HepG2 (cell line): ENCODE data around the gene AUH. TPM values are rescaled to one million over a fixed set of nuclear protein-coding genes. Genes with fewer than 3 reads are reported as not detected.

Source experiments
- ATAC-seq: fragments of 200-7000 bp; cut with Tn5 transposase; 3 replicates; pipeline ENCODE4 v1.9.1; 2020; ENCODE audit warnings: mild to moderate bottlenecking, moderate library complexity
- BruUV-seq: library from RNA; stranded (reverse); fragments of 400-500 nt; replicated peaks from 2 replicates; lab custom pipeline; 2021; lab: Mats Ljungman, UMichigan
- CTCF ChIA-PET: fragments of 300-600 bp; formaldehyde crosslinking; extraction: SDS; loops from one replicate; lab custom pipeline; 2021; ENCODE audit warnings: low total read pairs, inconsistent platforms, low intra/inter-chr PET ratio; lab: Yijun Ruan, JAX
- POLR2A ChIA-PET: fragments of 350-600 bp; sonication (Branson Sonifier 250); formaldehyde crosslinking; loops from one replicate; lab custom pipeline; 2020; ENCODE audit warnings: antibody characterized with exemption, inconsistent platforms; lab: Yijun Ruan, JAX
- DNase-seq: peaks from one replicate; pipeline ENCODE4 v3.0.0-alpha.2; 2015; ENCODE audit warnings: low spot score
- FAIRE-seq: peaks from 3 replicates; lab custom pipeline; 2011; peaks lifted over from hg19 to GRCh38; lab: Jason Lieb, UNC
- H2AFZ ChIP-seq: one replicate; pipeline ENCODE4 v1.6.1; 2011; ENCODE audit warnings: low read length, inconsistent platforms
- H3K27ac ChIP-seq: fragments of 300-600 bp; 3 replicates; pipeline ENCODE4 v1.8.0; 2011; ENCODE audit warnings: mixed run types, mild to moderate bottlenecking, mixed read lengths, low read length, inconsistent platforms; ENCODE audit not compliant: insufficient read depth; ENCODE audit errors: extremely low read length
- H3K27me3 ChIP-seq, 2 experiments: fragments of 200-600 bp in 1 of 2; 2 replicates in 1 of 2; 3 replicates in 1 of 2; pipeline versions ENCODE4 v1.6.0 to v1.8.0; 2011; ENCODE audit warnings: low read length in 2 of 2, mild to moderate bottlenecking in 2 of 2, moderate library complexity in 2 of 2, inconsistent platforms in 1 of 2; ENCODE audit not compliant: insufficient read depth in 2 of 2, control insufficient read depth in 1 of 2
- H3K36me3 ChIP-seq, 2 experiments: fragments of 200-600 bp in 1 of 2; replicated peaks in 1 of 2; 2 replicates in 1 of 2; 3 replicates in 1 of 2; pipeline versions ENCODE4 v1.5.1 to v1.8.0; 2011; ENCODE audit warnings: low read length in 2 of 2, inconsistent platforms in 1 of 2; ENCODE audit not compliant: insufficient read depth in 2 of 2, control insufficient read depth in 1 of 2
- H3K4me1 ChIP-seq: 2 replicates; pipeline ENCODE4 v1.5.1; 2012; ENCODE audit warnings: low read length, inconsistent platforms; ENCODE audit not compliant: insufficient read depth
- H3K4me2 ChIP-seq: 2 replicates; pipeline ENCODE4 v1.6.0; 2011; ENCODE audit warnings: low read depth, low read length, inconsistent platforms
- H3K4me3 ChIP-seq, 3 experiments: fragments of 200-600 bp in 1 of 3; sonication (generic), shearing (Covaris generic) in 1 of 3; replicated peaks in 1 of 3; 2 replicates each; pipeline ENCODE4 v1.5.1; 2011 to 2016; ENCODE audit warnings: low read length in 3 of 3, inconsistent platforms in 2 of 3, low read depth in 2 of 3, mild to moderate bottlenecking in 2 of 3, control low read depth in 1 of 3, mixed read lengths in 1 of 3; ENCODE audit not compliant: insufficient read depth in 1 of 3
- H3K79me2 ChIP-seq: one replicate; pipeline ENCODE4 v1.6.1; 2011; ENCODE audit warnings: low read length, inconsistent platforms; ENCODE audit not compliant: insufficient read depth
- H3K9ac ChIP-seq: 2 replicates; pipeline ENCODE4 v1.6.0; 2011; ENCODE audit warnings: mild to moderate bottlenecking, low read depth, low read length, inconsistent platforms; ENCODE audit not compliant: insufficient read depth
- H3K9me3 ChIP-seq: 2 replicates; pipeline ENCODE4 v1.5.1; 2012; ENCODE audit warnings: mild to moderate bottlenecking, low read length
- H4K20me1 ChIP-seq: 2 replicates; pipeline ENCODE4 v1.6.0; 2011; ENCODE audit warnings: inconsistent platforms, mild to moderate bottlenecking, low read length, moderate library complexity; ENCODE audit not compliant: insufficient read depth
- ARNT2 ChIP-seq: sonication (generic); formaldehyde crosslinking; IDR thresholded peaks from 2 replicates; pipeline ENCODE4 v1.8.0; 2022; ENCODE audit warnings: mild to moderate bottlenecking, low read depth, missing genetic modification reagents, moderate library complexity
- FOSL2 ChIP-seq: sonication (generic); formaldehyde crosslinking; IDR thresholded peaks from 2 replicates; pipeline ENCODE4 v1.4.0; 2020; ENCODE audit warnings: missing genetic modification reagents
- GABPA ChIP-seq, 2 experiments: IDR thresholded peaks; 2 replicates each; pipeline ENCODE4 v1.6.1; 2011 to 2016; ENCODE audit warnings: low read depth in 2 of 2, low read length in 1 of 2, missing biosample characterization in 1 of 2, missing genetic modification characterization in 1 of 2
- HIVEP1 ChIP-seq: sonication (generic); formaldehyde crosslinking; IDR thresholded peaks from 2 replicates; pipeline ENCODE4 v1.4.0; 2020; ENCODE audit warnings: mild to moderate bottlenecking, missing genetic modification reagents
- HOXD1 ChIP-seq: sonication (generic); formaldehyde crosslinking; IDR thresholded peaks from 2 replicates; pipeline ENCODE4 v1.5.0; 2020; ENCODE audit warnings: missing genetic modification reagents
- KLF11 ChIP-seq: IDR thresholded peaks from 2 replicates; pipeline ENCODE4 v1.6.1; 2016; ENCODE audit warnings: missing compliant biosample characterization
- LCORL ChIP-seq, 2 experiments: fragments of 450-650 bp in 1 of 2; sonication (generic) in 1 of 2; formaldehyde crosslinking in 1 of 2; IDR thresholded peaks; 2 replicates each; pipeline versions ENCODE4 v1.5.0 to v1.6.1; 2017 to 2020; ENCODE audit warnings: antibody characterized with exemption in 1 of 2, missing genetic modification reagents in 1 of 2
- MLXIP ChIP-seq: sonication (generic); formaldehyde crosslinking; IDR thresholded peaks from 2 replicates; pipeline ENCODE4 v1.9.0; 2021; ENCODE audit warnings: missing genetic modification reagents, borderline replicate concordance
- POGK ChIP-seq: sonication (generic); formaldehyde crosslinking; conservative IDR thresholded peaks from 2 replicates; pipeline ENCODE4 v1.8.0; 2022; ENCODE audit warnings: mild to moderate bottlenecking, moderate library complexity, missing genetic modification reagents
- SAP130 ChIP-seq: IDR thresholded peaks from 2 replicates; pipeline ENCODE4 v1.6.1; 2016; ENCODE audit warnings: low read depth
- SP1 ChIP-seq, 2 experiments: fragments of 450-650 bp in 1 of 2; sonication (generic) in 1 of 2; formaldehyde crosslinking in 1 of 2; IDR thresholded peaks; 2 replicates each; pipeline versions ENCODE4 v1.4.0 to v1.6.1; 2016 to 2020; ENCODE audit warnings: missing genetic modification reagents in 1 of 2
- TEF ChIP-seq: sonication (generic); formaldehyde crosslinking; IDR thresholded peaks from 2 replicates; pipeline ENCODE4 v1.5.0; 2020; ENCODE audit warnings: missing genetic modification reagents
- ZMYM4 ChIP-seq: sonication (generic); formaldehyde crosslinking; IDR thresholded peaks from 2 replicates; pipeline ENCODE4 v1.8.1; 2023; ENCODE audit warnings: mild to moderate bottlenecking, missing genetic modification reagents
- ZNF263 ChIP-seq: sonication (generic); formaldehyde crosslinking; IDR thresholded peaks from 2 replicates; pipeline ENCODE4 v1.4.0; 2020; ENCODE audit warnings: missing genetic modification reagents
- WGBS: methylation state at CpG from one replicate; pipeline ENCODE4 v1.1.6; 2017; ENCODE audit warnings: low lambda C conversion rate; 5-methylcytosine and 5-hydroxymethylcytosine counted together
- in situ Hi-C: cut with HindIII; loops from 2 replicates; pipeline ENCODE4 v1.10.0; 2017; ENCODE audit warnings: low pct_unique_long_range_greater_than_20kb; ENCODE audit not compliant: extremely low pct_ligation_motif_present
- intact Hi-C: fragments of 100-400 bp; cut with micrococcal nuclease; formaldehyde crosslinking; loops from one replicate; pipeline ENCODE4 v1.10.0; 2022; ENCODE audit not compliant: unreplicated experiment
- polyA plus RNA-seq, 8 experiments: library from polyadenylated mRNA; depleted of rRNA in 3 of 8; stranded (reverse) in 7 of 8; unstranded in 1 of 8; fragments of >200 nt; fragmentation: Illumina TruSeq in 4 of 8; extraction: Trizol in 4 of 8; gene quantifications; 2 replicates each; pipeline versions ENCODE4 v1.2.1 to v1.2.3, GENCODE V29; 2011 to 2016; ENCODE audit warnings: low read depth in 4 of 8, missing spikeins in 1 of 8, mixed read lengths in 1 of 8; ENCODE audit not compliant: insufficient read depth in 1 of 8
- total RNA-seq, 5 experiments: library from RNA; depleted of rRNA; stranded (reverse); fragments of >200 nt; fragmentation: Illumina TruSeq; extraction: Trizol; gene quantifications; 2 replicates each; pipeline ENCODE4 v1.2.3, GENCODE V29; 2016; ENCODE audit warnings: low read depth in 1 of 5

AUH gene
- total and polyA plus RNA-seq, 2 of the 13 experiments (the other 11 are each of a cell fraction or from before 2014, with no cell fraction given), result 25.8 to 31.9 TPM

GRCh38 chr9:91341749-91342148, 20.0 kb downstream of the AUH start:
- H3K4me3 ChIP-seq, result no peak overlapping the region
- TF ChIP-seq KLF11 (CRISPR knock-in tag) (no peak), ZMYM4 (CRISPR knock-in tag) (no peak), ZNF263 (CRISPR knock-in tag) (no peak), ARNT2 (no peak), SAP130 (CRISPR knock-in tag) (no peak), GABPA (IDR thresholded peaks at IDR 0.05; ENCODE audit: low read depth, low read length) (no peak), GABPA (CRISPR knock-in tag; IDR thresholded peaks at IDR 0.05; ENCODE audit: low read depth) (no peak), SP1 (IDR thresholded peaks at IDR 0.05) (no peak), SP1 (CRISPR knock-in tag; IDR thresholded peaks at IDR 0.05) (no peak), TEF (no peak), HOXD1 (CRISPR knock-in tag) (no peak), FOSL2 (no peak), HIVEP1 (no peak), POGK (CRISPR knock-in tag) (no peak), LCORL (IDR thresholded peaks at IDR 0.05) (no peak), LCORL (CRISPR knock-in tag; IDR thresholded peaks at IDR 0.05) (no peak), MLXIP (CRISPR knock-in tag) (no peak)

More at GRCh38 chr9:91341749-91342148, 20.0 kb downstream of the AUH start:
- in situ Hi-C loops (no loop called here), intact Hi-C loops (no loop called here)
- H4K20me1 ChIP-seq, result no peaks in the 10 kb centered on the region
- ChIA-PET CTCF (no interaction called here), POLR2A (interaction anchor here (0.6 to 1.9 kb wide), 2 partner anchors 14 to 19 kb away, joined by 3 to 6 read pairs; no protein-coding TSS in a partner anchor)
- H3K27ac ChIP-seq, result no peak overlapping the region
- H3K4me2 ChIP-seq, result no peak overlapping the region
- H3K9ac ChIP-seq, result no peak overlapping the region
- H3K27me3 ChIP-seq, result no peaks in the 10 kb centered on the region
- H2AFZ ChIP-seq, result no peak overlapping the region
- H3K4me1 ChIP-seq, result no peaks in the 10 kb centered on the region
- ATAC-seq (no peak), DNase-seq (no peak), FAIRE-seq (no peak)
- peaks cover 46% of the 10 kb centered on the region for H3K79me2 ChIP-seq
- 81% methylated on average over 3 of the region's 3 CpGs for WGBS
- H3K9me3 ChIP-seq, result no peaks in the 10 kb centered on the region
- peaks cover 14 to 53% of the 10 kb centered on the region in 2 experiments for H3K36me3 ChIP-seq
- BruUV-seq, result no TSS peak
